Liver (tissue), 9 donors: ENCODE data around the gene KIF26B. TPM values are rescaled to one million over a fixed set of nuclear protein-coding genes. Genes with fewer than 3 reads are reported as not detected.

Experiments
- DNase-seq: peaks from one replicate; pipeline ENCODE4 v3.0.0-alpha.2; 2017; ENCODE audit warnings: low spot score
- H3K27ac ChIP-seq, 2 donors: one replicate each; pipeline ENCODE4 v1.7.0; 2013; ENCODE audit warnings: inconsistent platforms in 2 of 2, low read length in 2 of 2, control low read depth in 1 of 2, low read depth in 1 of 2, mild to moderate bottlenecking in 1 of 2
- H3K27me3 ChIP-seq, 4 donors: one replicate each; pipeline versions ENCODE4 v1.6.1 to v1.7.0; 2013; ENCODE audit warnings: low read length in 3 of 4, inconsistent platforms in 1 of 4, mild to moderate bottlenecking in 1 of 4, moderate library complexity in 1 of 4; ENCODE audit not compliant: control insufficient read depth in 4 of 4, insufficient read depth in 4 of 4
- H3K36me3 ChIP-seq, 4 donors: one replicate each; pipeline versions ENCODE4 v1.6.1 to v1.7.0; 2013; ENCODE audit warnings: low read length in 3 of 4, mild to moderate bottlenecking in 3 of 4, low read depth in 1 of 4, moderate library complexity in 1 of 4; ENCODE audit not compliant: control insufficient read depth in 4 of 4, insufficient read depth in 3 of 4
- H3K4me1 ChIP-seq, 4 donors: one replicate each; pipeline versions ENCODE4 v1.6.1 to v1.7.0; 2013; ENCODE audit warnings: low read length in 3 of 4, mild to moderate bottlenecking in 3 of 4, moderate library complexity in 1 of 4; ENCODE audit not compliant: control insufficient read depth in 4 of 4, insufficient read depth in 4 of 4
- H3K4me3 ChIP-seq, 3 donors: one replicate each; pipeline versions ENCODE4 v1.6.1 to v1.7.0; 2013; ENCODE audit warnings: low read length in 3 of 3, control low read depth in 1 of 3, low read depth in 1 of 3, mild to moderate bottlenecking in 1 of 3
- H3K9ac ChIP-seq, 2 donors: one replicate each; pipeline ENCODE4 v1.7.0; 2013; ENCODE audit warnings: low read length in 2 of 2, mild to moderate bottlenecking in 2 of 2, moderate library complexity in 2 of 2, control low read depth in 1 of 2, low read depth in 1 of 2
- H3K9me3 ChIP-seq, 4 donors: one replicate each; pipeline versions ENCODE4 v1.6.1 to v1.7.0; 2013; ENCODE audit warnings: low read length in 3 of 4; ENCODE audit not compliant: control insufficient read depth in 4 of 4
- ATF3 ChIP-seq: IDR thresholded peaks from 2 replicates; pipeline ENCODE4 v1.6.1; 2016; ENCODE audit warnings: antibody characterized with exemption
- EGR1 ChIP-seq, 2 donors: IDR thresholded peaks; 2 replicates each; pipeline ENCODE4 v1.6.1; 2016 to 2018; ENCODE audit warnings: antibody characterized with exemption in 2 of 2, low read depth in 2 of 2
- FOXA2 ChIP-seq: IDR thresholded peaks from 2 replicates; pipeline ENCODE4 v1.6.1; 2016; ENCODE audit warnings: antibody characterized with exemption
- GABPA ChIP-seq, 2 donors: IDR thresholded peaks in 1 of 2; conservative IDR thresholded peaks in 1 of 2; 2 replicates each; pipeline ENCODE4 v1.6.1; 2016; ENCODE audit warnings: antibody characterized with exemption in 2 of 2, mild to moderate bottlenecking in 1 of 2, moderate library complexity in 1 of 2
- HNF4A ChIP-seq, 2 donors: conservative IDR thresholded peaks; 2 replicates each; pipeline ENCODE4 v1.6.1; 2016; ENCODE audit warnings: antibody characterized with exemption in 2 of 2, mild to moderate bottlenecking in 2 of 2
- HNF4G ChIP-seq: IDR thresholded peaks from 2 replicates; pipeline ENCODE4 v1.6.1; 2016; ENCODE audit warnings: antibody characterized with exemption
- JUND ChIP-seq, 2 donors: IDR thresholded peaks; 2 replicates each; pipeline ENCODE4 v1.6.1; 2016; ENCODE audit warnings: antibody characterized with exemption in 2 of 2
- MAX ChIP-seq: IDR thresholded peaks from 2 replicates; pipeline ENCODE4 v1.6.1; 2016; ENCODE audit warnings: antibody characterized with exemption
- NR2F2 ChIP-seq: IDR thresholded peaks from 2 replicates; pipeline ENCODE4 v1.6.1; 2016; ENCODE audit warnings: antibody characterized with exemption
- RAD21 ChIP-seq, 2 donors: IDR thresholded peaks; 2 replicates each; pipeline ENCODE4 v1.6.1; 2016; ENCODE audit warnings: antibody characterized with exemption in 2 of 2, mild to moderate bottlenecking in 2 of 2
- REST ChIP-seq: IDR thresholded peaks from 2 replicates; pipeline ENCODE4 v1.6.1; 2016; ENCODE audit warnings: antibody characterized with exemption, mild to moderate bottlenecking
- RXRA ChIP-seq, 2 donors: IDR thresholded peaks; 2 replicates each; pipeline ENCODE4 v1.6.1; 2017 to 2018; ENCODE audit warnings: antibody characterized with exemption in 2 of 2, mild to moderate bottlenecking in 1 of 2
- TAF1 ChIP-seq: conservative IDR thresholded peaks from 2 replicates; pipeline ENCODE4 v1.6.1; 2016; ENCODE audit warnings: antibody characterized with exemption, mild to moderate bottlenecking
- ZBTB33 ChIP-seq: IDR thresholded peaks from 2 replicates; pipeline ENCODE4 v1.6.1; 2016; ENCODE audit warnings: antibody characterized with exemption
- WGBS: extraction: QIAGEN DNeasy Blood & Tissue Kit; methylation state at CpG from one replicate; pipeline ENCODE4 v1.1.7; 2013; 5-methylcytosine and 5-hydroxymethylcytosine counted together
- polyA plus RNA-seq, 2 donors: library from polyadenylated mRNA; stranded (reverse) in 1 of 2; unstranded in 1 of 2; fragments of 200-250 nt in 1 of 2; fragments of >200 nt in 1 of 2; fragmentation: Nextera tagmentation in 1 of 2; extraction: Ambion mirVana in 1 of 2; gene quantifications; one replicate each; pipeline versions ENCODE4 v1.2.1 to v1.2.3, GENCODE V29; 2013 to 2015
- total RNA-seq, 2 donors: library from RNA; depleted of rRNA; stranded (reverse); fragments of >200 nt; gene quantifications; one replicate each; pipeline ENCODE4 v1.2.3, GENCODE V29; 2014
- donor health status: healthy.
- donor health status: healthy.
- donor health status: healthy.
- donor health status: healthy.
- donor health status: healthy.

KIF26B gene
- total and polyA plus RNA-seq, 4 donors = 0.10 to 1.7 (median 0.34) TPM

GRCh38 chr1:245222931-245223595, 68.3 kb downstream of the KIF26B start (continued):
- TF ChIP-seq ATF3 = no peak
- TF ChIP-seq JUND (IDR thresholded peaks at IDR 0.05) = no peak
- TF ChIP-seq HNF4A (conservative IDR thresholded peaks at IDR 0.05) = no peak
- no peak for TF ChIP-seq GABPA (IDR thresholded peaks at IDR 0.05 in 1 of 2, conservative IDR thresholded peaks at IDR 0.05 in 1 of 2)
- TF ChIP-seq RXRA (IDR thresholded peaks at IDR 0.05) = no peak
- TF ChIP-seq HNF4G = no peak
- no peak for TF ChIP-seq ZBTB33

- no peaks in the 10 kb centered on the region for H3K27me3 ChIP-seq
- no peak overlapping the region for H3K27ac ChIP-seq
- DNase-seq = no peak
- TF ChIP-seq RAD21 (IDR thresholded peaks at IDR 0.05) = peak in 1 of 2 donors; percentile 5
- TF ChIP-seq EGR1 (IDR thresholded peaks at IDR 0.05; ENCODE audit: low read depth in 2 of 2) = no peak
- no peak overlapping the region for H3K9ac ChIP-seq
- H3K4me3 ChIP-seq = no peak overlapping the region
- WGBS = 66% methylated on average over 16 of the region's 16 CpGs
- H3K36me3 ChIP-seq = no peaks in the 10 kb centered on the region
- no peaks in the 10 kb centered on the region for H3K9me3 ChIP-seq
- no peaks in the 10 kb centered on the region for H3K4me1 ChIP-seq
Measured at GRCh38 chr1:245225322-245226202, 70.8 kb downstream of the KIF26B start.

- Histone ChIP-seq H3K9me3 (no peaks in the 10 kb centered on the region), H3K27me3 (no peaks in the 10 kb centered on the region), H3K4me3 (no peak overlapping the region), H3K4me1 (no peaks in the 10 kb centered on the region), H3K9ac (no peak overlapping the region), H3K27ac (no peak overlapping the region), H3K36me3 (no peaks in the 10 kb centered on the region)
- no peak for DNase-seq
- WGBS = 91% methylated on average over 5 of the region's 5 CpGs
- TF ChIP-seq FOXA2 (no peak), RAD21 (IDR thresholded peaks at IDR 0.05) (no peak), NR2F2 (no peak), RXRA (IDR thresholded peaks at IDR 0.05) (no peak), REST (no peak), TAF1 (no peak), MAX (no peak), JUND (IDR thresholded peaks at IDR 0.05) (no peak)
Measured at GRCh38 chr1:245226203-245226499, 71.4 kb downstream of the KIF26B start.
